Breast epithelium (tissue), 4 donors: Measurements from ENCODE around the gene SLC25A38. TPM values are rescaled to one million over a fixed set of nuclear protein-coding genes. Genes with fewer than 3 reads are reported as not detected.

Source experiments
- DNase-seq, 2 donors: peaks; one replicate each; pipeline ENCODE4 v3.0.0-alpha.2; 2019; ENCODE audit warnings: low spot score in 2 of 2
- H3K27ac ChIP-seq, 2 donors: fragments of 200-600 bp; sonication (generic) in 1 of 2; one replicate each; pipeline ENCODE4 v1.5.1; 2016 to 2019; ENCODE audit warnings: mild to moderate bottlenecking in 1 of 2
- H3K27me3 ChIP-seq, 2 donors: fragments of 200-600 bp; sonication (generic) in 1 of 2; one replicate each; pipeline versions ENCODE4 v1.5.1 to v1.6.0; 2017 to 2019; ENCODE audit warnings: control low read depth in 1 of 2, mild to moderate bottlenecking in 1 of 2
- H3K36me3 ChIP-seq: fragments of 200-600 bp; one replicate; pipeline ENCODE4 v1.5.1; 2019
- H3K4me1 ChIP-seq, 2 donors: fragments of 200-600 bp; sonication (generic); one replicate each; pipeline ENCODE4 v1.5.1; 2016 to 2019; ENCODE audit warnings: control low read depth in 1 of 2
- H3K4me3 ChIP-seq, 3 donors: fragments of 200-600 bp; sonication (generic); 1 replicate in 2 of 3; 2 replicates in 1 of 3; pipeline ENCODE4 v1.5.1; 2016 to 2019; ENCODE audit warnings: mild to moderate bottlenecking in 3 of 3, moderate library complexity in 2 of 3
- H3K9me3 ChIP-seq, 2 donors: fragments of 200-600 bp; sonication (generic) in 1 of 2; one replicate each; pipeline ENCODE4 v1.5.1; 2016 to 2019; ENCODE audit warnings: control low read depth in 1 of 2
- POLR2A ChIP-seq: fragments of 450-650 bp; IDR thresholded peaks from one replicate; pipeline ENCODE4 v1.6.1; 2016; ENCODE audit warnings: antibody characterized with exemption, mild to moderate bottlenecking, moderate library complexity
- POLR2AphosphoS5 ChIP-seq, 3 donors: sonication (generic); formaldehyde crosslinking; IDR thresholded peaks; one replicate each; pipeline ENCODE4 v1.6.1; 2017; ENCODE audit warnings: antibody characterized with exemption in 3 of 3
- intact Hi-C: fragments of 100-400 bp; cut with DNase I; formaldehyde crosslinking; loops from one replicate; pipeline ENCODE4 v1.15.1; 2023; ENCODE audit warnings: low total_unique reads
- total RNA-seq, 3 donors: library from RNA; depleted of rRNA; stranded (reverse); fragments of >200 nt; gene quantifications; one replicate each; pipeline ENCODE4 v1.1.0, GENCODE V29; 2016
- TF ChIP-seq, protein P1 (sequence below), 3 donors: fragments of 450-650 bp; IDR thresholded peaks; one replicate each; pipeline ENCODE4 v1.5.1; 2016 to 2017; ENCODE audit warnings: antibody characterized with exemption in 3 of 3, mild to moderate bottlenecking in 3 of 3, moderate library complexity in 3 of 3

SLC25A38 gene
- total RNA-seq, 3 donors from 2014 or later: 28.2 to 31.6 (median 30.9) TPM

DNA sequence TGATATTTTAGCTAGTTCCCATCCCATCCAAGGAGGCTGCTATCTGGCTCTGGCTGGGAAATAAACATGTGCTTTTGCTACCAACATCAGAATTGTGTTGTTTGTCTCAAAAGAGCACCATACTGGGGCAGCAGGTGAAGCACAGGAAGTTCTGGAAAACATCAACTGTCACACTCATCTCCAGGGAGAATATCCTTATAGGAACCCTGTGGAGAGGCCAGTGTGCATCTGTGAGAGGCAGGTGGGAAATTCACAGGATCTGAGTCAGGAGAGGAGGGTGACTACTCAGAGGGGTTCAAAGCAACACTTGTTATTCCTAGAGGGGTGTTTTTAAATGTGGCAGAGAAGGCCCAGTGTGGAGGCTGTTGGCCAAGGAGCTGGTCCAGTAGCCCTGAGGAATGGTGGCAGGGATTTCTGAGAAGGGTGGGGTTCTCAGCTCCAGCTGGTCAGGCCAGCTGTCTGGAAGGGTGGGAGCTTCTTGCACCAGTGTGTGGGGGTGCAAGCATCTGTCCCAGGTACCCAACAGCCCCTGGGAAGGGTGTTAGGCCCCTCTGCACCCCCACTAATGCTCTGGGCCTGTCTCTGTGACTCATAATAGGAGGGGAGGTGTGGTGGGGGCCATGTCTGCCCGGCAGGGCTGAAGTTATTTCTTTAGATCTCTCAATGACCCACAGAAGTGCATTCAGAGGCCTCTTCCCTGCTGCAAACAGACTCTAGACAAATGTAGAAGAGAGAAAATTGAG, 52.0 kb downstream of the SLC25A38 start:
- TF ChIP-seq POLR2AphosphoS5 (IDR thresholded peaks at IDR 0.05): no peak
- no peak for TF ChIP-seq POLR2A
- TF ChIP-seq, protein P1, sequence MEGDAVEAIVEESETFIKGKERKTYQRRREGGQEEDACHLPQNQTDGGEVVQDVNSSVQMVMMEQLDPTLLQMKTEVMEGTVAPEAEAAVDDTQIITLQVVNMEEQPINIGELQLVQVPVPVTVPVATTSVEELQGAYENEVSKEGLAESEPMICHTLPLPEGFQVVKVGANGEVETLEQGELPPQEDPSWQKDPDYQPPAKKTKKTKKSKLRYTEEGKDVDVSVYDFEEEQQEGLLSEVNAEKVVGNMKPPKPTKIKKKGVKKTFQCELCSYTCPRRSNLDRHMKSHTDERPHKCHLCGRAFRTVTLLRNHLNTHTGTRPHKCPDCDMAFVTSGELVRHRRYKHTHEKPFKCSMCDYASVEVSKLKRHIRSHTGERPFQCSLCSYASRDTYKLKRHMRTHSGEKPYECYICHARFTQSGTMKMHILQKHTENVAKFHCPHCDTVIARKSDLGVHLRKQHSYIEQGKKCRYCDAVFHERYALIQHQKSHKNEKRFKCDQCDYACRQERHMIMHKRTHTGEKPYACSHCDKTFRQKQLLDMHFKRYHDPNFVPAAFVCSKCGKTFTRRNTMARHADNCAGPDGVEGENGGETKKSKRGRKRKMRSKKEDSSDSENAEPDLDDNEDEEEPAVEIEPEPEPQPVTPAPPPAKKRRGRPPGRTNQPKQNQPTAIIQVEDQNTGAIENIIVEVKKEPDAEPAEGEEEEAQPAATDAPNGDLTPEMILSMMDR (IDR thresholded peaks at IDR 0.05): no peak
- Histone ChIP-seq H3K36me3 (no peaks in the 10 kb centered on the region), H3K4me3 (no peak overlapping the region), H3K9me3 (no peaks in the 10 kb centered on the region), H3K27me3 (no peaks in the 10 kb centered on the region), H3K27ac (no peak overlapping the region), H3K4me1 (no peaks in the 10 kb centered on the region)
- intact Hi-C loops: no loop called here
- DNase-seq: no peak

DNA sequence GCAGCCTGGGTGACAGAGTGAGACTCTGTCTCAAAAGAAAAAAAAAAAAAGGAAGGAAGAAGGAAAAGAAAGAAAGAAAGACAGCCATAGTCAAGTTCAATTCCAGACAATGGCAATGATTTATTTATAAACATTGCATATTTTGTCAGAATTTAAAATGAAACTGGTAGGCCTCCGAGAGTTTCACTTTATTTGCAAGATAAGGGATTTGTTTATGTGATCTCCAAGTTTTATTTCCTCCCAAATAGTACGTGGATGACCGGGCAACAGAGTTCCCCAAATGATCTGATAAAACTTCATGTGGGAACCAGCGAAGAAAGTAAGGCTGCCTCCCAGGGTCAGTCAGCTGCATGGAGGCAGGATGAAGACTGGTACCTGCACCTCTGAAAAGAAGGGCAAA, 55.7 kb downstream of the SLC25A38 start:
- intact Hi-C loops: no loop called here

DNA sequence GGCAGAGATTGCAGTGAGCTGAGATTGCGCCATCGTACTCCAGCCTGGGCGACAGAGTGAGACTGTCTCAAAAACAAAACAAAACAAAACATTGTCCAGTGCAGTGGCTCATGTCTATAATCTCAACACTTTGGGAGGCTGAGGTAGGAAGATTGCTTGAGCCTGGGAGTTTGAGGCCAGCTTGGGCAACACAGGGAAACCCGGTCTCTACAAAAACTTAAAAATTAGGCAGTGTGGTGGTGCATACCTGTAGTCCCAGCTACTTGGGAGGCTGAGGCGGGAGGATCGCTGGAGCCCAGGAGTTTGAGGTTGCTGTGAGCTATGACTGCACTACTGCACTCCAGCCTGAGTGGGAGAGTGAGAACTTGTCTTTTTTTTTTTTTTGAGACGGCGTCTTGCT, 57.1 kb downstream of the SLC25A38 start:
- DNase-seq: no peak
- no peak overlapping the region for H3K27ac ChIP-seq
- no peaks in the 10 kb centered on the region for H3K27me3 ChIP-seq
- TF ChIP-seq POLR2AphosphoS5 (IDR thresholded peaks at IDR 0.05): no peak
- TF ChIP-seq, protein P1 (IDR thresholded peaks at IDR 0.05): no peak
- TF ChIP-seq POLR2A: no peak
- H3K4me1 ChIP-seq: no peaks in the 10 kb centered on the region
- no peaks in the 10 kb centered on the region for H3K36me3 ChIP-seq
- intact Hi-C loops: no loop called here
- no peak overlapping the region for H3K4me3 ChIP-seq
- H3K9me3 ChIP-seq: no peaks in the 10 kb centered on the region

More for the DNA sequence above, 55.7 kb downstream of the SLC25A38 start:
- Histone ChIP-seq H3K27me3 (no peaks in the 10 kb centered on the region), H3K27ac (no peak overlapping the region), H3K9me3 (no peaks in the 10 kb centered on the region), H3K36me3 (no peaks in the 10 kb centered on the region), H3K4me1 (no peaks in the 10 kb centered on the region), H3K4me3 (no peak overlapping the region)
- DNase-seq: no peak
- no peak for TF ChIP-seq POLR2A
- TF ChIP-seq POLR2AphosphoS5 (IDR thresholded peaks at IDR 0.05): no peak
- TF ChIP-seq, protein P1 (IDR thresholded peaks at IDR 0.05): no peak

DNA sequence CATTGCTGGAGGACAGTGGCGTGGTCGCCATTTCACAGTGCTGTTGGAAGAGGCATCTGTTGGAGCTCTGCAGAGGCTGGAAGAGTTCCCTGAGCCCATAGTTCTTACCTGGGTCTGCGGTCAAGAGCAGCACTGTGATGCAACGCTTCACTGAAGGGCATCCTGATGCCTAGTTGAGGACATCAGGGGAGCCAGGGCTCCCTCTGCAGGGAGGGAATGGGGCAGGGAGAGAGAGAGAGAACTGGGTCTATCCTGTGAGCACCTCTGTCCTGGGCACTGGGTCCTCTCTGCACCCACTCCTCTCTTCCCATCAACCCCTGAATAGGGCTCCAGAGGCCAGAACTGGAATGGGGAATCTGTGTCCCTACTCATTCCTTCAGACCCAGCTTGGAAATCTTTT, 60.4 kb downstream of the SLC25A38 start:
- Histone ChIP-seq H3K4me3 (no peak overlapping the region), H3K9me3 (no peaks in the 10 kb centered on the region), H3K27me3 (no peaks in the 10 kb centered on the region), H3K4me1 (no peaks in the 10 kb centered on the region), H3K36me3 (no peaks in the 10 kb centered on the region), H3K27ac (no peak overlapping the region)
- no peak for DNase-seq
- intact Hi-C loops: no loop called here
- TF ChIP-seq, protein P1 (IDR thresholded peaks at IDR 0.05): no peak
- TF ChIP-seq POLR2AphosphoS5 (IDR thresholded peaks at IDR 0.05) (no peak), POLR2A (no peak)

DNA sequence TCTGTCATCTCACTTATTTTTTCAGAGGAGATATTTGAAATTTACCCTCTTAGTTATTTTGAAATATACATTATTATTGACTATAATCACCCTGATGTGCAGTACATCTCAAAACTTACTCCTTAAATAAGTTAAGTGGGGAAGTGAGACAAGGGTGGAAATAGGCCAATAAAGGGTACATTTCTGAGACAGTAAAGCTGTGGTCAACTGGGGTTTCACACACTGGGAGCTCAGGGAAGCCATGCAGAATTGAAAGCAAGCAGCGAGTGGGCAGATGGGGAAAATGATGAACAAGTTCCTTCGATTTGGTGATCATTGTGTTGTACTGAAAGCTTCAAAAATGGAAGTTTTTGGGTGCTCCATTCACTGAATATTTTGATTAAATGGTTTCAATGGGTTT, 62.8 kb downstream of the SLC25A38 start:
- no peaks in the 10 kb centered on the region for H3K4me1 ChIP-seq
- intact Hi-C loops: no loop called here
- no peak for TF ChIP-seq POLR2A
- TF ChIP-seq, protein P1 (IDR thresholded peaks at IDR 0.05): no peak
- no peak for TF ChIP-seq POLR2AphosphoS5 (IDR thresholded peaks at IDR 0.05)
- no peak for DNase-seq
- H3K9me3 ChIP-seq: no peaks in the 10 kb centered on the region
- H3K4me3 ChIP-seq: no peak overlapping the region
- H3K27ac ChIP-seq: no peak overlapping the region
- H3K27me3 ChIP-seq: no peaks in the 10 kb centered on the region
- H3K36me3 ChIP-seq: no peaks in the 10 kb centered on the region
